Measurements from ENCODE around the gene CCDC61.

Gene CCDC61

DNA sequence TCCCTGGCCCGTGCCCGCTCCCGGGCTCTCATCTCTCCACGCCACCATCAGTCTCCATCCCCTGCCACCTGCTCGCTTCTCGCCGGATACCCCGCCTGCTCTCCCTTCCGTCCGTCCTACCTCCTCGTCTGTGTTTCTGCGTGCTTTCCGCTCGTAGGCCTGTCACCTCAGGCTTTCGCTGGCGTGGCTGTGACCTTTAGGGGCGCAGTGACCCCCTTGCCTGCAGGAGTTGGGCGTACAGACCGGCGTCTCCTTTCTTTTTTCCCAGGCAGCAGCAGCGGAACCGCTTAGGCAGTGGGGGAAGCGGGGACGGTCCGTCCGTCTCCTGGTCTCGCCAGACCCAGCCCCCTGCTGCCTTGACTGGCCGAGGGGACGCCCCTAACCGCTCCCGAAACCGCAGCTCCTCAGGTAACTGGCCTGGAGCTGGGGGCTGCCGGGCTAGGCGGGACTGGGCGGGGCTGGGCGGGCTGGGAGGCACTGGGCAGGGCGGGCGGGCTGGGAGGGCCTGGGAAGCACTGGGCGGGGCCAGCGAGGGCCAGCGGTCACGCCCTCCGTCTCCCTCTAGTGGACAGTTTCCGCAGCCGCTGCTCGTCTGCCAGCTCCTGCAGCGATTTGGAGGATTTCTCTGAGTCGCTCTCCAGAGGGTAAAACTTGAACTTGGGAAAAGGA is 21.3 kb downstream of the CCDC61 start:
- peak; percentile 95 for DNase-seq (ENCODE audit: low spot score)

DNA sequence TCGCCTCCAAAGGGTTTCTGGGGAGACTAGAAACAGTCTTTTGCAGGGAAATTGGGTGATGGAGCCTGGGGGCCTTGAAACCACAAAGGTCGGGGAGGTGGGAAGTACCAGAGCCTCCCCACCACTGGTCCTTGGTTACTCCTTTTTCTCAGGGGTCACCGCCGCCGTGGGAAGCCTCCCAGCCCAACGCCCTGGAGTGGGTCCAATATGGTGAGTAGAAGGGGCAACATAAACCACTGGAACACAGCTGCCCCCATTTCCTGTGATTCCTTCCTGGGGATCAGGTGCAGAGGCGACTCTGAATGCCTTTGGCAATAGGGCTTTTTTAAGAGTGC is 21.8 kb downstream of the CCDC61 start:
- no peak for DNase-seq (ENCODE audit: low spot score)

DNA sequence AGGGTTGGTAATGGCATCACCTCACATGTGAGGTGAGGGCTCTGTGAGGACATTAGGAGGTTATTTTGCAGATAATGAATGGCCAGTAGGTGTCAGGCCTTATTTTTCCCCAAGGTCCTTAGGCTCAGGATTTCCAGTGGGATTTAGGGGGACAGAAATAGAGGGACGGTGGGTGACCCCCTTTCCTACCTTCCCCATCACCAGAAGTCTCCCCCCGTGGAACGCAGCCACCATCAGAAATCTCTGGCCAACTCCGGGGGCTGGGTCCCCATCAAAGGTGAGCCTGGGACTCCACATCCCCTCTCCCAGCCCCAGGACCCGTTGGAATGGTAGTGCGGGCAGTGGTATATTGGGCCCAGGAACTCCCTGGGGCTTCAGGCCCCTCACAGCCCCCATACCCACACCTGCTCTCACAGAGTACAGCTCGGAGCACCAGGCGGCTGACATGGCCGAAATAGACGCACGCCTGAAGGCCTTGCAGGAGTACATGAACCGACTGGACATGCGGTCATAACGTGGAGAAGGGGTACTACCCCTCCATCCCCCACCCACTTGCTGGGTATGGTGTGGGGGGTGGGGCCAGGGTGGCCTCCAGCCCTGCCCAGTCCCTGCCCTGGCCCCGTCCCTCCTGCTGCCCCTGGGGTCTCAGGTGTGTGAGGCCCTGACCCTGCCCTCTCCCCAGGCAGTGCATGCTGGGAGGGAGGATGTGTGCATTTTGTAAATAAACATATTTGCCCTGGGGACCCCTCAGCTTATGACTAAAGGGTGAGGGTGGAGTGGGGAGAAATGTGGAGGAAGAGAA is 22.8 kb downstream of the CCDC61 start:
- DNase-seq (ENCODE audit: low spot score): no peak

DNA sequence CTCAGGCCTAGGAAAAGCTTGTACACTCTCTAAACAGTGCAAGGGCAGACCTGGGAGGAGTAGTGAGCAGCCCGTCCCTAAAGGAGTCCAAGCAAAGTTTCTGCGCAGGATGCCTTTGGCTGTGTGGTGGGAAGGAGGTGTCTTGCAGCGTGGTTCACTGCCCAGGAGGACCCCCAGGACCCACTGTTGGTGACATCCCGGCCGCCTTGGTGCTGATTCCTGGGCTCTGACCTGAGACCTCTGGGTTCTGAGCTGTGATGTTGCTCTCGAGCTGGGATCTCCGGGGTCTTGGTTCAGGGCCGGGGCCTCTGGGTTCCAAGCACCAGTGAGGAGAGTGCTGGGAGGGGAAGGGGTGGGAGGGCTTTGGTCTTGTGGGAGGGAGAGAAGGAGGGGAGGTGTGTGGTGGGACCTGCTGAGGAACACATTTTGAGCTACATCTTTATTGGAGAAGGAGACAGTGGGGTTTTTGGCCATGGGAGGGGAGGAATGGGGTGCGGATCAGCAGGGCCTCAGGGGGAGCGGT is 23.5 kb downstream of the CCDC61 start:
- no peak for DNase-seq (ENCODE audit: low spot score)

DNA sequence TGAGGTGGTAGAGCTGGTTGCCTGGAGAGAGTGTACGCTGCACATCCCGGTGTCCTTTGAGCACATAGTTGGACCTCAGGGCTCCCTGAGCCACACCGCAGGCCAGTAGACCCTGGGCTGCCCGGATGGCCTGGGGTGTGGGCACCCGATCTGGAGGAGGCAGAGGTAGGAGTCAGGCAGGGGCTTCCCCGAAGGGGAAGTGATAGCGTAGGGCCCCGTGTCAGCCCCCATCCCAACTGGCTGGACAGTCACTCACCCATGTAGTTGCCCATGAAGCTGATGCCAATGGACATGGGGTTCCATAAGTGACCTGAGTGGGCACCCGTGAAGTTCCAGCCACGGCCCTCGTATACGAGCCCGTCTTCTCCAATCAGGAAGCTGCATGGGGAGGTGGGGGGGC is 24.0 kb downstream of the CCDC61 start:
- no peak for DNase-seq (ENCODE audit: low spot score)

DNA sequence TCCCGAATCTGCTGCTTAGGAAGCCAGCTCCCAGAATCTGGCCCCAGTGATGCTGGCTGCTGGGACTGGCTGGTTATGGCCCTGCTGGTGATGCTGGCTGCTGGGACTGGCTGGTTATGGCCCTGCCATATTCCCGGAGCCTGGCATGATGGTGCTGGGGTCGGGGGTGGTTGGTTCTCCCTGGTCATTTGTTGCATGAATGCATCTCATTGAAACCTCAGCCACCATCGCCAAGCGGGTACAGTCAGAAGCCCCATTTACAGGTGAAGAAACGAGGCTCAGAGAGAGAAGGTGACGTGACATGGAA is 25.5 kb downstream of the CCDC61 start:
- no peak for DNase-seq (ENCODE audit: low spot score)

DNA sequence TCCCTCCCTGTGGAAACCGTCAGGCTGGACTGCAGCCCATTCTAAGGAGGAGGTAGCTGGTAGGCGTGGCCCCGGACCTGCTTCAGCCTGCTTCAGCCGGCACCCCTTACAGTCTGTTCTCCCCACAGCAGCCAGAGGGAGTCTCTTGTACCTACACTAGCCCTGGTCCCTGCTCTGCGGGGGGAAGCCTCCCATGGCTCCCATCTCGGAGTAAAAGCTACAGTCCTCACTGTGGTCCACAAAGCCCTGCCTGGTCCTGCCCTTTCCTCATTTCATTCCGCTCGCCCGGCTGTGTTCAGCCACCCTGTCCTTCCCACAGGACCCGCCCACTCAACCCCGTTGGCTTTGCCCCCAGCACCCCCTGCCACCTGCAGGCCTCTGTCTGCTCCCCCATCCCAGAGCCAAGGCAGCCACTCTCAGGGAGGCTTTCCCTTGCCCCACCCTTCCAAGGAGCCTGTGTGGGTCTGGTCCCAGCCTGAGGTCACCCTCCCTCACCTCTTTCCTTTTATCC is 26.3 kb downstream of the CCDC61 start:
- DNase-seq (ENCODE audit: low spot score): no peak

DNA sequence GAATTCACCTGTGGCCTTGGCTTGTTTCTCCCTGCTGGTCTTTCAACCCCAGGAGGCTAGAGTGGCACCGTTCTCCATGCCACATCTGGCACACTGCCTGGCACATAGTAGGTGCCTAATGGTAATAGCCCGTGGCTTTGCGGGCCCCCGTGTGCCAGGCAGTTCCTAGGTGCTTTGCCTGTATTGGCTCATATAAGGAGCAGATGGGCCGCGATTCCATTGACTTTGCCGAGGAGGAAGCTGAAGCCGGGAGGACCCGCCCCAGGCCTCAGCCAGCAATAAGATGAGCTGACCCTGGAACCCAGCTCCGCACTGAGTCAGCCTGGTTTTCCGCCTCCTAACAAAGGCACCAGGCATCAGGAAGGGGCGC is 26.8 kb downstream of the CCDC61 start:
- DNase-seq (ENCODE audit: low spot score): no peak

DNA sequence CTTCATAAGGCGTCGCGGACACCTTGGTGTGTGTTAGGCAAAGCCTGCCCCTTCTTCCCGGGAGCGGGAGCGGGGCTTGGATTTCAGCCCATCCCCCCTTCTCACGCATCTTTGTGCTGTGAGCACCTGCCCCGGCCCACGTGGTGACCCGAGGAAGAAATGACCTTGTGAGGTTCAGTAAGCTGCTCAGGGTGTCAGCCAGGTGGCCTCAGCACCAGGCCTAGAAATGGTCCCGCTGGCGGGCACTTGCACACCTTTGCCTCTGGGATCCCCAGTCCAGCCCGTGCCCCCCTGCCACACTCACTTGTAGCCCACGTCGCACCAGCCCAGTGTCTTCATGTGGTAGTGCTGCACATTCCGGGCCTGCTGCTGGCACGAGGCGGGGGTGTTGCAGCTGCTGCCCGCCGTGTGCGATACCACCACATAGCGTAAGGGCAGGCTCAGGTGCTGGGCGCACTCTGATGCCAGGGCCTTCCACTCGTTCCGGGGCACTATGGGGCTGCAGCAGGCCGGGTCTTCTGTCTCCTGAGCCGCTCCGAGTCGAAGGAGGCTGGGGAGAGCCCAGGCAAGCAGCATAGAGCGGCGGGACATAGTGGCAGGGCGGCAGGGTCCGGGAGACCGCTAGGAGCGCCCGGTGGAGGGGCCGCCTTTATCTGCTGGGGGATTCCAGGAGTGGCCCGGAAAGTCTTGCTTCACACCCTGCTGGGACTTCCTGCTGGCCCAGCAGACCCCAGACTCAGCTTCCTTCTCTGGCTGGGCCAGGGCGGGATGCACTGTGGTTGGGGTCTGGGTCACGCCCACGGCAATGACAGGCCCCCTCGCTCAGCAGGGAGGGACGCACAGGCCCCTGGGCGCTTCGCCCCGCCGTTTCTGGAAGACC is 27.4 kb downstream of the CCDC61 start, which contains the start of gene PGLYRP1:
TSS of gene PGLYRP1 (minus strand) at position 623 of the 880 bp plus-strand sequence. CDS start at position 591, 32 bp downstream.
- no peak for DNase-seq (ENCODE audit: low spot score)

DNA sequence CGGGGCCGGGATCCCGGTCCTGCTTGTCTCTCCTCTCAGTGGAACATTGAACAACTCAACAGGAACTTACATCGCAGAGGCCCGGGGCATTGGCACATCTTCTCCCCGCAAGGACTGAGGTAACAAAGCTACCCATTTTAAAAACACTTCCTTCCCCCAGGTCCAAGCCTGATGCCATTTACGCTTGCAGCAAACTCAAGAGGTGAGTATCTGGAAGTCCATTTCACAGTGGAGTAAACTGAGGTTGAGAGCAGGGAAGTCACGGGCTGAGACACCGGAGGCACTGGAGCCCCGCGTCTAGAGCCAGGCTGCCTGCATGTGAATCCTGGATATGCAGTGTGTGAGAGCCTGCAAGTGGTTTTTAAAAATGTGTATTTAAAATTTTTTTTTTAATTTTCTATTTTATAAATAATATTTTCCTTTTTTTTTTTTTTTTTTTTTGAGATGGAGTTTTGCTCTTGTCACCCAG is 28.1 kb downstream of the CCDC61 start:
- DNase-seq (ENCODE audit: low spot score): no peak

DNA sequence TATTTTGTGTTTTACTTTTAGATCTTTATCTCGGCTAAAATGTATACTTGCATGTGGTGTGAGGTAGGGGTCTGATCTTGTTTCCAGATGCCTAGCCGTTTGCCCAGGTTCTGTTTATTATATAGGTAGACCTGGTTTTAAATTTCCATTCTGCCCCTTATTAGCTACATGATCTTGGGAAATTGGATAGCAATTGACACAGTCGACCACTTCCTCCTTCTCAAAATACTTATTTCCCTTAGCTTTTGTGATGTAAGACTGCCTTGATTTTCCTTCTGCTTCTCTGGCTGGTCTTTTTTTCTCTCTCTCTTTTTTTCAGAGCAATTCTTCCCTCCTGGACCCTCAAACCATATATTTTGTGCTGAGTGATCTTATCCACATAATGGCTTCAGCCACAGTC is 30.6 kb downstream of the CCDC61 start:
- DNase-seq (ENCODE audit: low spot score): no peak

DNA sequence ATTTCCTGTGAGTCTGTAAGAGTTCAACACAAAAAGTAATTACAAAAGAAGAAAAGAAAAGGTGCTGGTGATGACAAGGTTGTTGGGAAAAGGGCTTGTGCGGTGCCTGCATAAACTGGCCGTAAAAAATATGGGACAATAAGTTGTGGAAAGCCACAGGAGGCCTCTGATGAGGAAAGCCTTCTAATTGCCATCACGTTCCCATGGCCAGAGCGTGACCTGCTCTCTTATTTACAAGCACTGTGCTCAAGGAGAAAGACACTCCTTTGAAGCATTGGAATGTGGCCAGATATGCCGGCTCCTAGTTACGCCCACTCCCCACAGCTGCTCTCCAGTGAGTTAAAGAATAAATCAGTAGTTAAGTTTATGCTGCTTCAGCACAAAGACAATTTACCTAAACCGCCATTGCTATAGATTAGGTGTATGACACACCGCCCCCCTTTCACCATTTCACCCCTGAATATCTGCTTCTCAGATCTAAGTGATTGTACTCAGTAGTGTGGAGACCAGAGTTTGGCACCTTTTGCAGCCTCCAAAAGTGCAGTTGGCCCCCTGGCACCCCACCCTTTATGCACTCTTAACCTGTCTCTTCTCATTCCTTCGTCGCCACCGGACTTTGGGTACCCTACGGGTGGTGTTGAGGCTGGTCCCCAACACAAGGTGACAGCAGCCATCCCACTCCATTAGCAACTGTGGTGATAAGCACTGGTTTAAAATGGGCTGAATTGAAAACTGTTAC is 35.7 kb downstream of the CCDC61 start:
- DNase-seq (ENCODE audit: low spot score): no peak

DNA sequence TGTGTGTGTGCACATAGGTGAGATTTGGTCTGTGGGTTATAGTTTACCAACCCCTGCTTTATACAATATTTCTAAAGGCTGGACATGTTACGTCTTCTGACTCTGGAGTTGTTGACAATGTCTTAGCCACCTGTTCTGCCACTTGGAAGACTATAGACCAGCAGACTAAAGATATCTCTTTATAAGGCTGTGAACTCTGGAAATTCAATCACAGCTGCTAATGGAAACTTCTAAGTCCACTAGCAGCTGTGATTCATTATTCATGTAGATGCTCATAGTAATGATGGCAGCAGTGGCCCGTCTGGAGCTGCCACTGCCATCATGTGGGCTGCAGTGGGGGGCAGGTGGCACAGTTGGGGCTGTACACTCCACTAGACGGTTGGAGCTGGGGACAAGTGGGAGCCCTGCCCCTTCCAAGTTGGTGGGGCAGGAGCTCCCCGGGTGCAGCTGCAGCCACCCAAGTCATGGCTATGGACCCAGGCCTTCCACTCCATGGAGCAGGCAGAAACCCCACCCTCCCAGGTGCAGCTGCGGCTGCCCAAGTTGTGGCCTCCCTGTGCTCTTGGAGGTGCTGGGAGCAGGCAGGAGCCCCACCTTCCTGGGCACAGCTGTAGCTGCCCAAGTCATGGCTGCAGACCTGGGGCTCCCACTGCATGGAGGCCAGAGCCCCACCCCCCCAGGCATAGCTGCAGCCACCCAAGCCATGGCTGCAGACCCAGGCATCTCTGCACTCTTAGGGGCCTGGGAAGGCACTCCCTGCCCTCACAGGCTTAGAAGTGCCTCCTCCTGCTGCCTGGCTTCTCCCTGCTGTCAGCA is 36.7 kb downstream of the CCDC61 start:
- DNase-seq (ENCODE audit: low spot score): no peak

DNA sequence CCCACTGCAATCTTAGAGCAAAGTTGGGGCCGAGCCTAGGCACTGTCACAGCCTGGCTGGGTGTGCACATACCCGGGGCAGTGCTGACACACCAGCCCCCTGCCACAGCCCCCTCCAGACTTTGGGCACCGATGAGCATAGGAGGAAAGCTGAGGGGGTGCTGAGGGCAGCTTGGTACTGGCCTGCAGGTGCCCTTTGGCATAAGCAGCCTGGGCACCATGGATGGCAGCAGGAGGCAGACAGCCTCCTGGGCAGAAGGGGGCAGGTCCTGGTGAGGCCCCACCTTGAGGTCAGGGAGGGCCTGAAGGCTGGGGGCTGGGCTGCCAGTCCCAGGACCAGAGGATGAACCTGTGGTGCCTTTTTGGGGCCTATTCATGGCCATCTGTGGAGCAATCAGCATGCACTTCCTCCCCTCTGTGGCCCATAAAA is 37.3 kb downstream of the CCDC61 start:
- DNase-seq (ENCODE audit: low spot score): no peak

DNA sequence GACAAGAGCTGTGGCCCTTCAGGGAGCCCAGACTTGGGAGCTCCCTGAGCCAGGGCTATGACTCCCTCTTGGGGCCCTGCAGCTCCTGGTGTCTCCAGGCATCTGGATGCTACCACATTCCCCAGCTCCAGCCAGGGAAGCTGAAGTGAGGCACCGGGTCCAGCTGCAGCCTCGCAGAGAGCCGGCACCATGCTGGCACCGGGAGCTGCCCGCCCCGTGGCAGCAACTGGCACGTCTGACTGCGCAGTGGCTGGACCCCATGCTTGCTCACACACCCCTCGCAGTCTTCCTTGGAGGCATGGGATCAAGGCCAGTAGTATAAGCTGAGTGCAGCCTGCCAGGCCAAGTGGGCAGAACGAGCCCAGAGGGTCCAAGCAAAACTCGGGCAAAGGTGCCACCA is 38.1 kb downstream of the CCDC61 start:
- DNase-seq (ENCODE audit: low spot score): no peak

DNA sequence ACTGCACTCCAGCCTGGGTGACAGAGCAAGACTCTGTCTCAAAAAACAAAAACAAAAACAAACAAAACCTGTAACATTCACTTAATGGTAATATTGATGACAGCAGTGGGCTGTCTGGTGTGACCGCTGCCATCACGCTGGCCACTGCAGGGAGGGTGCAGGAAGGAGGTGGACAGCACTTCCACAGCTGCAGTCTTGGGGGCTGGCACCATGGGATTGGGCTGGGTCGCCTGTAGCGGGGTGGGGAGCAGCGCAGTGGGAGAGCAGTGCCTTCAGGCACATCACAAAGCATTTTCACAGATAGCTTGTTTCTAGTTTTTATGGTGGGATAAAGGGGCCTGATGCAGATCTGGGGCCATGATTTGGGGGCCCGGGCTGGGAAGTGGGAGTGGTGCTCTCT is 40.3 kb downstream of the CCDC61 start:
- DNase-seq (ENCODE audit: low spot score): no peak

DNA sequence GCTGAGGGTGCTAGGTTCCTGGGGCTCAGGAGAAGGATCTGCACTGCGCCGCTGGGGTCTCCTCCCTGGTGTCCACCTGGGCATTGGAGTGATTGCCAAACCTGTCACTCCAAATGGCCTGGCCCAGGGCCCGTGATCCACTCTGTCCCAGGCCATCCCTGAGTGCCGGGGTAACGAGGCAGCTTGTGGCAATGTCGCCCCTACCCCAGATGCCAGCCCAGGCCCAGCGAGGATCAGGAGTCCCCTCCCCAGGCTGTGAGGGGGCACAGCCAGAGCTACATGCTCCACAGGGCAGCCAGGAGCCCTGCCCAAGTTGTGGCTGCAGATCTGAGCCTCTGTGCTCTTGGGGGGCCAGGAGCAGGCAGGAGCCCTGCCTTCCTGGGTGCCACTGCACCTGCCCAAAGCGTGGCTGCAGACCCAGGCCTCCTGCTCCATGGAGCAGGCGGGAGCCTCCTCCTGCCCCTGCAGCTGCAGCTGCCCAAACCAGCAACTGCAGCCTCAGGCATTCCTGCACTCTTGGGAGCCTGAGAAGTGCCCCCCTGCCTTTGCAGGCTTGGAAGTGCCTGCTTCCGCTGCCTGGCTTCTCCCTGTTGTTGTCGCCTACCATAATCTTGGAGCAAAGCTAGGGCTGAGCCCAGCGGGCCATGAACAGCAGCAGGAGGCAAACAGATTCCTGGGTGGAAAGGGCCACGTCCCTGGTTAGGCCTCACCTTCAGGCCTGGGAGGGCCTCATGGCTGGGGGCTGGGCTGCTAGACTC is 40.9 kb downstream of the CCDC61 start:
- no peak for DNase-seq (ENCODE audit: low spot score)

DNA sequence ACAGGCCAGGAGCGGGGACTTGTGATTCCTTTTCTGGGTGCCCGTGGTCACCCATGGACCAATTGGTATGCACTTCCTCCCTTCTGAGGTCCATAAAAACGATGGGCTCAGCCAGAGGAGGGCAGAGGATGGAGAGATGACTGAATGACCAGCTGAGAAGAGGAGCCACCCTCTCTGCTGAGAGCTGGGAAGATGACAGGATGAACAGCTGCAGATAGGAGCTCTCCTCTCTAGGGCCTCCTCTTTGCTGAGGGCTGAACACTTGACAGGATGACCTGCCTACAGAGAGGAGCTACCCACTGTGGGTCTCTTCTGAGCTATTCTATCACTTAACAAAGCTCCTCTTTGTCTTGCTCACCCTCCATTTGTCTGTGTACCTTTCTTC is 41.5 kb downstream of the CCDC61 start:
- no peak for DNase-seq (ENCODE audit: low spot score)

DNA sequence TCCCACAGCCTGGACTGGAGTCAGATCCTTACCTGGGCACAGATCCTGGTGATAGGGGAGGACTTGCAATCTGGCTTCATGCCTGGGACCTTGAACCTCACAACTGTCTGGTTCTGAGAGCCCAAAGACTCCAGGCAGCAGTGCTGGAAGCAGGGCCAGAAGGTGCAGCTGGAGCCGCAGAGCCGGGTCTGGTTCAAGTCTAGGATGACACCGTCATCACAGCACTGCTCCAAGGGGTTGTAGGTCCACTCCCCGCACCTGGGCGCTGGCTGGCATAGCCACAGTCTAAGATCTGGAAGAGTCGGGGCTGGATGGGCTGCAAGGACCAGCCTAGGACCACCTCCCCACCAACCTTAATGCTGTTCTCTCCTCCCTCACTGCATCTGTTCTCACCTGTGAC is 44.9 kb downstream of the CCDC61 start:
- DNase-seq (ENCODE audit: low spot score): no peak

DNA sequence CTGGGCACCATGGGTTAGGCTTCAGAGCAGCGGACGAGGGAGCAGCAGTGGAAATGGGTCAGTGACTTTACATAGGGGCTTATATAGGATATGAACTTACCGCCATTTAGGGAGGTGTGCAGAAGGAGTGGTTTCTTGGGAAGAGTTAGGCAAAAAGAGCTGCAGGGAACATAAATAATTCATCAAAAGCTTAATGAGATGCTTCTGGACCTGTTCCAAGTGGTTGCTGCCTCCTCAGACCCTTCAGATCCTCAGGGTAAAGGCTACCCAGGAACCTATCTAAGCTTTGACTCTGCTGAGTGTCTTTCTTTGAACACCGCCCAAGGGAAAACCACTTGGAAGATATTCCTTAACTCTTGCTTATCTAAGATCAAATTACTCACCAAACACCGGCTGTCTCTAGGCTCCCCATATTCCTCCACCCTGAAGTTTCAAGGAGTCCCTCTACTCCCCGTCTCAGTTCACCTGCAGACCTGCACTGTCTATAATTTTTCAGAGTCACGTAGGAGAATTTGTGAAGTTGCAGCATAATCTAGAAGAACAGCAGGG is 45.8 kb downstream of the CCDC61 start, which contains the start of gene IGFL4:
TSS of gene IGFL4 (minus strand) at position 51 of the 549 bp plus-strand sequence. CDS start at position 11, 40 bp downstream.
- DNase-seq (ENCODE audit: low spot score): no peak
